GM12878 (cell line): ENCODE results near the gene CKLF. TPM values are rescaled to one million over a fixed set of nuclear protein-coding genes. Genes with fewer than 3 reads are reported as not detected.

Source experiments
- ATAC-seq: fragments of 200-7000 bp; cut with Tn5 transposase; 3 replicates; pipeline ENCODE4 v1.9.1; 2020; ENCODE audit warnings: mild to moderate bottlenecking, moderate library complexity
- BruUV-seq: library from RNA; stranded (reverse); fragments of 400-500 nt; replicated peaks from 2 replicates; lab custom pipeline; 2021; lab: Mats Ljungman, UMichigan
- CTCF ChIA-PET: fragments of 300-600 bp; sonication (Branson Sonifier 250); formaldehyde crosslinking; extraction: SDS; loops from one replicate; lab custom pipeline; 2021; ENCODE audit warnings: inconsistent platforms; lab: Yijun Ruan, JAX
- POLR2A ChIA-PET: fragments of 350-600 bp; formaldehyde crosslinking; extraction: SDS; loops from one replicate; lab custom pipeline; 2021; ENCODE audit warnings: inconsistent platforms; lab: Charles Lee
- RAD21 ChIA-PET: fragments of 300-600 bp; sonication (Branson Sonifier 250); formaldehyde crosslinking; loops from one replicate; lab custom pipeline; 2023; ENCODE audit warnings: antibody characterized with exemption; ENCODE audit not compliant: unreplicated experiment; lab: Charles Lee
- SMC1A ChIA-PET: fragments of 300-600 bp; sonication (Branson Sonifier 250); formaldehyde crosslinking; loops from one replicate; lab custom pipeline; 2023; ENCODE audit not compliant: unreplicated experiment, uncharacterized antibody; lab: Charles Lee
- DNase-seq: peaks from one replicate; pipeline ENCODE4 v3.0.0-alpha.2; 2011; ENCODE audit warnings: low read depth, low spot score
- FAIRE-seq: peaks from 3 replicates; lab custom pipeline; 2011; peaks lifted over from hg19 to GRCh38; lab: Jason Lieb, UNC
- H2AFZ ChIP-seq: 2 replicates; pipeline ENCODE4 v1.6.0; 2011; ENCODE audit warnings: low read depth, low read length, control low read depth; ENCODE audit not compliant: control insufficient read depth
- H3K27ac ChIP-seq: 2 replicates; pipeline ENCODE4 v1.5.1; 2011; ENCODE audit warnings: control low read depth; ENCODE audit not compliant: control insufficient read depth, insufficient read depth
- H3K27me3 ChIP-seq, 2 experiments: replicated peaks in 1 of 2; 2 replicates each; pipeline versions ENCODE4 v1.6.0 to v1.6.1; 2011; ENCODE audit warnings: low read length in 1 of 2; ENCODE audit not compliant: control insufficient read depth in 2 of 2, insufficient read depth in 2 of 2
- H3K36me3 ChIP-seq, 2 experiments: 2 replicates each; pipeline ENCODE4 v1.5.1; 2011; ENCODE audit warnings: low read length in 1 of 2; ENCODE audit not compliant: control insufficient read depth in 2 of 2, insufficient read depth in 2 of 2
- H3K4me1 ChIP-seq: 2 replicates; pipeline ENCODE4 v1.6.1; 2011; ENCODE audit warnings: mild to moderate bottlenecking, low read length, moderate library complexity, mixed read lengths; ENCODE audit not compliant: control insufficient read depth, insufficient read depth
- H3K4me2 ChIP-seq: 2 replicates; pipeline ENCODE4 v1.6.0; 2011; ENCODE audit warnings: control low read depth; ENCODE audit not compliant: control insufficient read depth, insufficient read depth
- H3K4me3 ChIP-seq: fragments of 200-600 bp; sonication (generic); 2 replicates; pipeline ENCODE4 v1.5.1; 2016
- H3K79me2 ChIP-seq: 2 replicates; pipeline ENCODE4 v1.6.0; 2011; ENCODE audit warnings: low read length; ENCODE audit not compliant: control insufficient read depth, insufficient read depth
- H3K9ac ChIP-seq: 2 replicates; pipeline ENCODE4 v1.8.0; 2011; ENCODE audit warnings: low read length, control low read depth, mixed read lengths; ENCODE audit not compliant: control insufficient read depth, insufficient read depth
- H3K9me3 ChIP-seq: replicated peaks from 3 replicates; pipeline ENCODE4 v1.5.1; 2011; ENCODE audit warnings: mild to moderate bottlenecking, low read length; ENCODE audit not compliant: control insufficient read depth, insufficient read depth
- H4K20me1 ChIP-seq: 2 replicates; pipeline ENCODE4 v1.6.0; 2011; ENCODE audit not compliant: control insufficient read depth, insufficient read depth
- CEBPZ ChIP-seq: fragments of 150-350 bp; IDR thresholded peaks from 2 replicates; pipeline ENCODE4 v1.6.1; 2016; ENCODE audit warnings: low read depth, low read length
- FOS ChIP-seq: IDR thresholded peaks from 3 replicates; pipeline ENCODE4 v1.6.1; 2011; ENCODE audit warnings: borderline replicate concordance; ENCODE audit not compliant: insufficient read length; ENCODE audit errors: extremely low read depth
- GABPA ChIP-seq: IDR thresholded peaks from 2 replicates; pipeline ENCODE4 v1.6.1; 2014; ENCODE audit warnings: antibody characterized with exemption, low read depth, mild to moderate bottlenecking, inconsistent platforms
- KLF5 ChIP-seq: fragments of 450-650 bp; IDR thresholded peaks from 2 replicates; pipeline ENCODE4 v1.6.1; 2014; ENCODE audit warnings: mild to moderate bottlenecking; ENCODE audit not compliant: partially characterized antibody
- POU2F2 ChIP-seq: IDR thresholded peaks from 3 replicates; pipeline ENCODE4 v1.6.1; 2011; ENCODE audit warnings: low read depth, mild to moderate bottlenecking, low read length, borderline replicate concordance
- SKIL ChIP-seq: fragments of 450-650 bp; IDR thresholded peaks from 2 replicates; pipeline ENCODE4 v1.6.1; 2017; ENCODE audit warnings: mild to moderate bottlenecking, low read depth, inconsistent platforms; ENCODE audit not compliant: poor library complexity, severe bottlenecking
- TCF12 ChIP-seq: IDR thresholded peaks from 2 replicates; pipeline ENCODE4 v1.6.1; 2011; ENCODE audit warnings: low read depth, mild to moderate bottlenecking, low read length
- ZNF592 ChIP-seq: fragments of 450-650 bp; IDR thresholded peaks from 2 replicates; pipeline ENCODE4 v1.6.1; 2017; ENCODE audit warnings: mild to moderate bottlenecking, moderate library complexity
- WGBS: methylation state at CpG from one replicate; pipeline ENCODE4 v1.1.6; 2016; ENCODE audit warnings: low lambda C conversion rate; ENCODE audit not compliant: insufficient replicate concordance, insufficient coverage; ENCODE audit errors: missing lambda C conversion rate; 5-methylcytosine and 5-hydroxymethylcytosine counted together
- in situ Hi-C: fragments of 300-500 bp; cut with MboI; formaldehyde crosslinking; loops from 9 replicates; pipeline ENCODE4 v1.14.3; 2018; ENCODE audit warnings: mixed read lengths
- intact Hi-C: fragments of 100-400 bp; cut with micrococcal nuclease; formaldehyde crosslinking; loops from one replicate; pipeline ENCODE4 v1.14.2; 2022; ENCODE audit not compliant: unreplicated experiment
- polyA plus RNA-seq, 11 experiments: library from polyadenylated mRNA; depleted of rRNA in 4 of 11; unstranded in 6 of 11; stranded (reverse) in 5 of 11; fragments of >200 nt; fragmentation: Nextera tagmentation in 4 of 11; fragmentation: Illumina TruSeq in 1 of 11; extraction: Ambion mirVana in 4 of 11; extraction: Trizol in 1 of 11; gene quantifications; 1 replicate in 1 of 11; 2 replicates in 10 of 11; pipeline versions ENCODE4 v1.2.1 to v1.2.3, GENCODE V29; 2011 to 2016; ENCODE audit warnings: inconsistent platforms in 2 of 11, missing spikeins in 2 of 11, low read depth in 1 of 11
- total RNA-seq, 4 experiments: library from RNA; depleted of rRNA in 3 of 4; stranded (reverse); fragments of >200 nt in 3 of 4; fragmentation: Illumina TruSeq in 1 of 4; extraction: Trizol in 1 of 4; gene quantifications; 2 replicates each; pipeline versions ENCODE4 v1.2.1 to v1.2.3, GENCODE V29; 2013 to 2021

CKLF gene
- total and polyA plus RNA-seq, 10 of the 15 experiments (the other 5 are each of a cell fraction or from before 2014, with no cell fraction given) = 40.8 to 193 (median 109) TPM

- TF ChIP-seq CEBPZ (no peak), POU2F2 (no peak), KLF5 (no peak)
These were observed 32.6 kb upstream of the CKLF start (continued) for GRCh38 chr16:66519482-66520373.

GRCh38 chr16:66520406-66521170, 31.8 kb upstream of the CKLF start:
- Histone ChIP-seq H3K4me2 (peak overlapping the region; percentile 10; the same call in 1 of the 2 replicates), H3K27ac (no peak overlapping the region), H3K36me3 (no peaks in the 10 kb centered on the region; a peak in 1 of 4 replicates), H3K4me3 (no peak overlapping the region), H3K9ac (no peak overlapping the region), H4K20me1 (no peaks in the 10 kb centered on the region), H2AFZ (no peak overlapping the region), H3K79me2 (no peaks in the 10 kb centered on the region), H3K4me1 (peaks cover 82% of the 10 kb centered on the region), H3K9me3 (no peaks in the 10 kb centered on the region), H3K27me3 (no peaks in the 10 kb centered on the region)
- intact Hi-C loops (no loop called here), in situ Hi-C loops (no loop called here)
- RAD21 ChIA-PET = interaction anchor here (0.6 to 3.2 kb wide), 9 partner anchors 12 to 114 kb away, joined by 3 to 15 read pairs (median 4); partner anchors contain the start of gene CKLF
- DNase-seq (no peak), FAIRE-seq (no peak), ATAC-seq (no peak)
- SMC1A ChIA-PET = interaction anchor here (0.7 to 5.4 kb wide), 9 partner anchors 8 to 88 kb away, joined by 3 to 86 read pairs (median 4); partner anchors contain the start of genes CKLF and TK2
- no TSS peak for BruUV-seq
- CTCF ChIA-PET = interaction anchor here (0.6 to 6.0 kb wide), 5 partner anchors 24 to 353 kb away, joined by 3 to 35 read pairs (median 5); partner anchors contain the start of genes CKLF and TK2
- POLR2A ChIA-PET = interaction anchor here (1.0 to 3.5 kb wide), 3 partner anchors 27 to 44 kb away, joined by 3 to 21 read pairs (median 18); partner anchors contain the start of genes CKLF and TK2
- 69% methylated on average over 14 of the region's 14 CpGs for WGBS
- TF ChIP-seq SKIL = no peak
- TF ChIP-seq GABPA = no peak
- no peak for TF ChIP-seq FOS
- no peak for TF ChIP-seq ZNF592
- no peak for TF ChIP-seq TCF12
